GM18951 (cell line): ENCODE measurements around the gene CTTNBP2NL.

Source experiments
- POLR2A ChIP-seq: IDR thresholded peaks from 4 replicates; pipeline ENCODE4 v1.6.1; 2011; ENCODE audit warnings: mild to moderate bottlenecking; ENCODE audit not compliant: insufficient read length, insufficient read depth; ENCODE audit errors: extremely low read depth
- in situ Hi-C: fragments of 300-500 bp; cut with MboI; formaldehyde crosslinking; loops from one replicate; pipeline ENCODE4 v1.12.0; 2022; ENCODE audit warnings: low sequenced_read_pairs, mixed read lengths, inconsistent platforms; ENCODE audit not compliant: unreplicated experiment

Gene CTTNBP2NL, protein sequence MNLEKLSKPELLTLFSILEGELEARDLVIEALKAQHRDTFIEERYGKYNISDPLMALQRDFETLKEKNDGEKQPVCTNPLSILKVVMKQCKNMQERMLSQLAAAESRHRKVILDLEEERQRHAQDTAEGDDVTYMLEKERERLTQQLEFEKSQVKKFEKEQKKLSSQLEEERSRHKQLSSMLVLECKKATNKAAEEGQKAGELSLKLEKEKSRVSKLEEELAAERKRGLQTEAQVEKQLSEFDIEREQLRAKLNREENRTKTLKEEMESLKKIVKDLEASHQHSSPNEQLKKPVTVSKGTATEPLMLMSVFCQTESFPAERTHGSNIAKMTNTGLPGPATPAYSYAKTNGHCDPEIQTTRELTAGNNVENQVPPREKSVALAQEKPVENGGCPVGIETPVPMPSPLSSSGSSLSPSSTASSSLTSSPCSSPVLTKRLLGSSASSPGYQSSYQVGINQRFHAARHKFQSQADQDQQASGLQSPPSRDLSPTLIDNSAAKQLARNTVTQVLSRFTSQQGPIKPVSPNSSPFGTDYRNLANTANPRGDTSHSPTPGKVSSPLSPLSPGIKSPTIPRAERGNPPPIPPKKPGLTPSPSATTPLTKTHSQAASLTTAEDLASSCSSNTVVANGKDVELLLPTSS

DNA sequence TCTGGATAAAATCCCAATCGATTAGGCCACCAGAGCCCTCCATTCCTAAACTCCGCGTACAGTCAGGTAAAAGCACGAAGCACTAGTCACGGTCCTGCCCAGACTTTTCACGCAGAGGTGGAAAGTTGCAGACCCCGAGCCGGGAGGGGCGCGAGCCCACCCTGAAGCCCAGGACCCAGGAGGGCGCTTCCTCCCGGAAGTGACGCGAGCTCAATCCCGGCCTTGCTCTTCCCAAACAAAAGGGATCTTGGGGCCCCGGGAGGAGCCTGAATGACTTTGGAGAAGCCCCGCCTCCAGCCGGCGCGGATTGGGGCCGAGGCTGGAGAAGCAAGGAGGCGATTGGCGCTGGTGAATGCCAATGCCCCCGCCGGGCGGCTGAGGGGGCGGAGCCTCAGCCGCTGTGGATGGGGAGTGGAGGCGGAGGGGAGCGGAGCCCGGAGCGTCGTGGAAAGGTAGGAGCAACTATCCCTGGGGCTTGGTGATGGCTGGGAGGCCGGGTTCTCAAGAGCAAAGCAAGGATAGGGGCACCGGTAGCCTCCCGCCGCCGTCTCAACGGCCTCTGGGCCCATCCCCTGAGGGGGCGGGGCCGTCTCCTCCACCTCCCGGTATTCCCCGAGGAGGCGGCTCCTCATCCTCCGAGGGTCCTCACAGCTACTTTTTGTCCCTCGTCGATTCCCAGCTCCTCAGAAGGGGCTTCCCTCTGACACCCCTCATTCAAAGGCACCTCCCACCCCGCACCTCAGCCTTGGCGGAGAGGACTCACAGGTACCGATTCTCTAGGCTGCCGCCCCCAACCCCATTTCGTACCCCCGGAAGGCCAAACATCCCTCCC, at the start of gene CTTNBP2NL:
TSS of gene CTTNBP2NL (plus strand) at position 394 of the 832 bp plus-strand sequence. CDS start 19,952 bp downstream, outside the sequence.
- in situ Hi-C loops, result loop anchor here (10.0 to 25.0 kb wide), 3 partner anchors 69 to 416 kb away; partner anchors contain the start of genes CAPZA1 and ST7L
- TF ChIP-seq POLR2A, result peak; percentile 58

DNA sequence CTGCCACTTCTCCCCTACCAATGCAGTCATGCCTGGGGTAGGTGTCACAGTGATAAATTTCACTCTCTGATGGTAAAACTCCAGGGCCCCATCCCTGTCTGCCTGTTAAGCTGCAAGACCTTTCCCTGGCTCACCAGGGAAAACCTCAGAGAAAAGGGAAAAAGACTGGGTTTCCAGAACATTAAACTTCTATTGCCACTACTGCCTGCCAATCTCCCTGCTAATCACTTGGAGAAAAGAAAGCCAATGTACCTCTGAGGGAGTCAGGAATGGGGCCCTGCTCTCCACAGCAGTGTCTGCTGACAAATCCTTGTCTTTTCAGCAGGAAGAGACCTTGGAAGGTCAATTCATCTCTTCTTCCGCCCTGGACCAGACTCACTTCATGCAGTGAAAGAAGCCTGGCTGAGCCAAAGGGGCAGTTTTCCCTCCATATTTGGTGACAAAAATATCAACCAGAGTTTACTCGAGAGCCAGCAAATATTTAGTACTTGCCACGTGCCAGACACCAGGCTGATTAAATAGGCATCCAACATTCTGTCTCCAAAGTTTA, 49.1 kb upstream of the CTTNBP2NL start:
- in situ Hi-C loops, result no loop called here
- no peak for TF ChIP-seq POLR2A

DNA sequence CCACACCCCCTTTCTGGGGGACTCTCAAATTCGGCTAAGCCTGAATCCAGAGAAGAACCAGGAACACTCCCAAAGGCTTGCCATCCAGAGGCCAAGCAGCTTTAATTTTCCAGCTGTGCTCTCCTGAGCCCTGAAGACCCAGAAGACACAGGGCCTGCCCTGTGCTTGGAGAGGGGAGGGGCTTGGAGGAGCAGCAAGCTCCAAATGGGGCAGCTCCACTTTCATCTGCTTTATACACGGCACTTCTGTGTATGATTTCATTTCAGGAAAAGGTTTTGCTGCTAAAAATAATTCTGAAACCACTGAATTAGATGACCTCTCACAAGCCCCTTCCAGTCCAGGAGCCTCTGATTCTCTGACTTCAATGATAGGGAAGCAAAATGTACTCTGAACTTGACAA, 39.2 kb upstream of the CTTNBP2NL start:
- TF ChIP-seq POLR2A, result no peak
- in situ Hi-C loops, result loop anchor here (25.0 kb wide), 1 partner anchor 869 kb away; no protein-coding TSS in a partner anchor

DNA sequence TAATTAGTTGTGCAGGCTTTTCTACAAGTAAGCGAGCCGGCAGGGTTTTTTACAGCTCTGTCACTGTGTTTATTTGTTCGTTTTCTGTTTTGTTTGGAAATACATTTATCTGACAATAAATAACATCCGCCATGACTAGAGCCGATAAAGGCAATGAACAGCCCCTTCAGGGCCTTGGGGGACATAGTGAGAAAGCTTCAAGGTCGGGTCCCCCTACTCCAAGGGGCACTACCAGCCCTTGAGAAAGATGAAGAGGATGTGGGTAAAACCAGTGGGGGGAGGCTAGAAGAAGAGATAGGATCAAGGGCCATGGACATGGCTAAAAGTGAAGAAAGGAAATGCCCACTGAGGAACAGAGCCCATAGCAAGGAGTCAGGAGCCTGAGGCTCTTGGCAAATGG, 38.5 kb upstream of the CTTNBP2NL start:
- in situ Hi-C loops, result loop anchor here (25.0 kb wide), 1 partner anchor 870 kb away; no protein-coding TSS in a partner anchor

DNA sequence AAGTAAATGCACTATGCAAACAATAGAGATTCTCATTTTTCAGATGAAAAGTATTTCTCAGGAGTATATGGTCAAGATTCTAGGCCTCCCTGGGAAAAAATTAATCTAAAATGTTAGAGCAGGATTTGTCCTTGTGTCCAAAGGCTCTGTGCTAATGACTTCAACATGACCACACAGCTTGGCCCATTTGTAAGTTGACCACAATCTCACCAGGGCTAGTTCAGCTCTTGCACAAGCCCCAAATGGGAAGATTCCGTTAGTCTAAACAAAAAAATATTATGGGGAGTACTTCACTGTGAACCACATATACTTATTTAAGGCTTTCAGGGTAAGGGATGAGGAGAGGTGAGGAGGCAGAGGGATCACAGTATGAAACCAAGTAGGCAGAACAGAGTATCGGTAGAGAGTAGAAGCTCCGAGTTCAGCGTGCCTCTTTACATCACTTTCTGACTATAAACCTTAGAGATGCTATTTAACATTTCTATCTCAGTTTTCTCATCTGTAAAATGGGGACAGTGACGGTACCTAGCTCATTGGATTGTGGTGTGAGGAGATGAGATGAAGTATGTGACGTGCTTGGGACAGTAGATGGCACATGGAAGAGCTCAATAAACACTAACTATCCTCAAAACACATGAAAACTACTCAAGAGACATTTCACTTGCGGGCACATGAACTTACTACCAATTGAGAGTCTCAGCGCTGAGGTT, 37.8 kb upstream of the CTTNBP2NL start:
- in situ Hi-C loops, result loop anchor here (25.0 kb wide), 1 partner anchor 871 kb away; no protein-coding TSS in a partner anchor
- TF ChIP-seq POLR2A, result no peak

More for the DNA sequence above, 38.5 kb upstream of the CTTNBP2NL start:
- TF ChIP-seq POLR2A, result no peak

DNA sequence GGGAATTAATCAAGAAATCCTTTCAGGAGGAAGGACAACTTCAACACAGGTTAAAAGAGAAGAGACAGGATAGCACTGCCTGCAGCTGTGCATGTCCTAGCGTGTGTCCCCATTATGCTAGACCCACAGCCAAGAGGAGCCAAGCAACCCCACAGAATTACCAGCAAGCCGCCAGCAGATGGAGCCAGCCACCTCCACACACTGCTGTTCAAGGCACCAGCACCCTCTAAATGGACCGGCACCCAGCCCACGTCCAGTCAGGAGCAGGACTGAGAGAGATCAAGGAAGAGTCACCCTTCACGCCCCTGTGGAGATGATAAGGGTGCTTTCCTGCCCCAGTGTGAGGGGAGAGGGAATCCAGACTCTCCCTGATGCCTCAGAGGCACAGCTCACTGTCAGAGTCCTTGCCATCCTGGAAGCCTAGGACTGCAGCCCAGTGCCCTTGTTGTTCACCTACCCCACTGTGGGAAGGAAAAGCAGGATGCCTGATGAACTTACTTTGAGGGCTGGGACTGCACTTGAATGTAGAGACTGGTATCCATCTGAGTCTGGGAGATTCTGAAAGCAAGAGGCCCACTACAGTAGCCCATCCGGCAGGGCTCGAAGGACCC, 37.1 kb upstream of the CTTNBP2NL start:
- TF ChIP-seq POLR2A, result no peak
- in situ Hi-C loops, result loop anchor here (25.0 kb wide), 1 partner anchor 872 kb away; no protein-coding TSS in a partner anchor

DNA sequence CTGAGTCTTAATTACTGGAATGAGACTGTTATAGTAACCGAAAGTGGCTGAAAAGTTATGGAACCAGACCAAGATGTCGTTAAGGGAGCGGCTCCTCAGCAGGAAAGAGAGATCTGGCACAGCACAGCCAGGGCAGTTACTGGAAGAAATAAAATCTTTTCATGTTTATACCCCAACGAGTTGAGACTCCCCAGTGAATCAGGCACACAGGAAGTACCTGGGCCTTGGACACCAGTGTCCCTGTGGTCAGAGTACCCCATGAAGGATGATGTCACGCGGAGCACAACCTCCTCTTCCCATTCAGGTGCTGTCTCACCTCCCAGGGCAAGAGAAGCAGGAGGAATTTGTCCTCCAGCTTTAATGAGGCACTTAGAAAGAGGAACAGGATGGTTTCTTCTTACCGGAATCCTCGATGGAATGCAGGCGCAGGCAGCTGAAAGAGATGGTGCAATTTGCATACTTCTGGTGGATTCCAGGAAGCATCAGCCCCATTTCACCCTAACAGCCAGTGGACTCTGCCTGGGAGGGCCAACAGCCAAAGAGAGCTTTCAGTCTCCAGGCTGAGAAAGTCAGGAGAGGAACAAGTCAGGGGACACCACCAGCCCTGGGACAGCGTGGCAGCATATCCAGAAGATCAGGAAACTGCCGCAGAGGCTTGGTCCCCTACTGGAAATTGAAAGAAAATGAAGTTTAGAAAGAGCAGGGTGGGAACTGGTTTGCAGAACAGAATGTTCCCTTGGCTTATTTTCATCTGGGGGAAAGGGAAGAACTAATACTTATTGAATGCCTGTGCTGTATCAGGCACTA, 35.9 kb upstream of the CTTNBP2NL start:
- no peak for TF ChIP-seq POLR2A
- in situ Hi-C loops, result loop anchor here (25.0 kb wide), 1 partner anchor 873 kb away; no protein-coding TSS in a partner anchor

DNA sequence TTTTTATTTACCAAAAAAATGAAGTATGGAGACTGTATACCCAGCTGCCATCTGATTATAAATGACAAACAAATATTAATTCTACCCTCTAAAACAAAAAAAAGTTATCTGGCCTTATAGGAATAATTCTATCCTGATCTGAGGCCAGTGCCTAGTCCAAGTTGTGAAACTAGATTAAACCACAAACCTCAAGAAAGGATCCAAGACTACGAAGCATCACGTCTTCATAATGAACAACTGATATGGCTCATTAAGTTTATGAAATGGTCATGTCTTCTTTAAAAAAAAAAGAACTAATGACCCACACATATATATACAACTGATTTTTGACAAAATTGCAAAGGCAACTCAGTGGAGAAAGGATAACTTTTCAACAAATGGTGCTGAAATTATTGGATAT, 32.4 kb upstream of the CTTNBP2NL start:
- in situ Hi-C loops, result loop anchor here (25.0 kb wide), 1 partner anchor 876 kb away; no protein-coding TSS in a partner anchor

DNA sequence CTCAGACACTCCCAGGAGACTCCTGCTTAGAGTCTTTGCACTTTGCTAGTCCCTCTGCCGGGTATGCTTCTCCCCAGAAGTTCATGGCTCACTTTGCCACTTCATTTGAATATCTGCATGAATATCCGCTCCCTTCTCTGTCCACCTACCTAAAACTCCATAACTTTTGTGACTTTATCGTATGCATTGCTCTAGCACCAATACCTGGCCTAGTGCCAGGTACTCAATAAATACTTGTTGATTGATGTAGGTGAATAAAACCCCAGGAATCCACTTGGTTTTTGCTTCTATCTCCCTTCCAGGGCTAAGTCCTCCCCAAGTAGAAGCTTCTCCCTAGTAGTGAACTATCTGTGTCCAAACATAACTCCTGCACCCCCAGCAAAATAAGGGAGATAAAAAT, 27.8 kb upstream of the CTTNBP2NL start:
- in situ Hi-C loops, result loop anchor here (25.0 kb wide), 1 partner anchor 881 kb away; no protein-coding TSS in a partner anchor

More for the DNA sequence above, 32.4 kb upstream of the CTTNBP2NL start:
- no peak for TF ChIP-seq POLR2A

DNA sequence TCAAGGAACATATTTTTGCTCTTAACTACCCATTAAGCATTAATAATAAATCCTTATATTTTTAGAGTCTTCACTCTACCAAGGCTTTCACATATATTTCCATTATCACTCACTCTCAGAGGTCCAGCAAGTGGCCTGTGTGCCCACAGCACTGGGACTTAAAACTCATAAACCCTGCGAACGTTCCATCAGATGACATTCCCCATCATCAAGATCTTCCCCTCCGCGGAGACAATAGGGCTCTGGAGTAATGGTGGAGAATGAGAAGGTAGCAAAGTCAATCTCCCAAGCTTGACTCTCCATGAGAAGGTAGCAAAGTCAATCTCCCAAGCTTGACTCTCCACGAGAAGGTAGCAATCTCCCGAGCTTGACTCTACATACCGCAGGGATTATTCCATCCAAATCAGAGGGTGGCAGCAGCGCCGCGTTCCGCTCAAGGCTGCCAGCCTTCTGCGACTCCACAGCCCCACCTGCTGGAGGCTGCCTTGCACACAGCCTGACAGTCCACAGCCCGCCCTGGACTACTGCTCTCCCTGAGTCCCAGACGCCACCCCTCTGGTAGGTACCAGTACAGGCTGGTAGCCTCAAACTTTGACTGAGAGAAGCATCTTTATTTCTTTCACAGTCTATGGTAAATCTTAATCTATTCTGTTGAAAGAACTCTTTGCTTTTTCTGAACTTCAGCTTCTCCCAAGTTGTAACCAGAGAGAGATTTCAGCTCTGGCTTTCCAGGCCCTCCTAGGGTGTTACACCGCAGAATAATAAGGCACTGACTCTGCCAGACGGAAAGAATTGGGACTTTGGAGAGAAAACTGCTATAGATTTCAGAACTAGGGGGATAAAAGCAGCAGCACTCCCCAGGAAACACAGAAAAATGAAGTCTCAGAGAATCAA, 26.4 kb upstream of the CTTNBP2NL start:
- in situ Hi-C loops, result loop anchor here (25.0 kb wide), 1 partner anchor 882 kb away; no protein-coding TSS in a partner anchor
- no peak for TF ChIP-seq POLR2A

More for the DNA sequence above, 27.8 kb upstream of the CTTNBP2NL start:
- TF ChIP-seq POLR2A, result no peak
